HG02588 (cell line): ENCODE results near the gene VWC2.

Experiments
- ATAC-seq: cut with Tn5 transposase; IDR thresholded peaks from one replicate; pipeline ENCODE4 v1.9.1; 2021; ENCODE audit warnings: mild to moderate bottlenecking, moderate library complexity; ENCODE audit not compliant: unreplicated experiment

The VWC2 gene

GRCh38 chr7:49928787-49929186, 155.3 kb downstream of the VWC2 start:
- no peak for ATAC-seq

GRCh38 chr7:49931627-49932026, 158.2 kb downstream of the VWC2 start:
- no peak for ATAC-seq

- ATAC-seq, result no peak
Observed at GRCh38 chr7:49937608-49938007, 164.2 kb downstream of the VWC2 start.
